HG03520 (cell line): Measurements from ENCODE around the gene JMJD4.

Experiments used
- ATAC-seq: cut with Tn5 transposase; IDR thresholded peaks from one replicate; pipeline ENCODE4 v1.9.1; 2021; ENCODE audit warnings: mild to moderate bottlenecking, moderate library complexity; ENCODE audit not compliant: unreplicated experiment

JMJD4 gene

GRCh38 chr1:227734856-227735538, at the start of gene JMJD4, which contains the start of gene SNAP47:
TSS of gene JMJD4 (minus strand) at chr1:227735302. CDS start at chr1:227735273, 29 bp downstream.
TSS of gene SNAP47 (plus strand) at chr1:227735435. CDS start at chr1:227747737, 12,302 bp downstream.
- peak; percentile 90 for ATAC-seq

- no peak for ATAC-seq
Observed at GRCh38 chr1:227782226-227782625, 47.1 kb upstream of the JMJD4 start.

- ATAC-seq = no peak
Observed at GRCh38 chr1:227781314-227781930, 46.3 kb upstream of the JMJD4 start.

GRCh38 chr1:227780101-227781044, 45.3 kb upstream of the JMJD4 start:
- ATAC-seq = no peak

- no peak for ATAC-seq
Observed at GRCh38 chr1:227779685-227780084, 44.6 kb upstream of the JMJD4 start.

GRCh38 chr1:227779021-227779441, 43.9 kb upstream of the JMJD4 start:
- ATAC-seq = no peak

GRCh38 chr1:227778401-227778947, 43.4 kb upstream of the JMJD4 start:
- no peak for ATAC-seq

- ATAC-seq = no peak
Observed at GRCh38 chr1:227777646-227778045, 42.5 kb upstream of the JMJD4 start.

GRCh38 chr1:227777156-227777555, 42.1 kb upstream of the JMJD4 start:
- no peak for ATAC-seq

- ATAC-seq = no peak
Observed at GRCh38 chr1:227776331-227776771, 41.2 kb upstream of the JMJD4 start.

GRCh38 chr1:227775841-227776240, 40.7 kb upstream of the JMJD4 start:
- ATAC-seq = no peak

- ATAC-seq = no peak
Observed at GRCh38 chr1:227774821-227775661, 39.9 kb upstream of the JMJD4 start.

- ATAC-seq = no peak
Observed at GRCh38 chr1:227774051-227774731, 39.1 kb upstream of the JMJD4 start.

GRCh38 chr1:227773558-227773957, 38.5 kb upstream of the JMJD4 start:
- no peak for ATAC-seq

GRCh38 chr1:227771771-227772170, 36.7 kb upstream of the JMJD4 start:
- ATAC-seq = no peak

GRCh38 chr1:227771326-227771725, 36.2 kb upstream of the JMJD4 start:
- no peak for ATAC-seq

GRCh38 chr1:227770812-227771211, 35.7 kb upstream of the JMJD4 start:
- no peak for ATAC-seq

GRCh38 chr1:227769936-227770494, 34.9 kb upstream of the JMJD4 start:
- ATAC-seq = no peak
